Ecto neural progenitor cell (in vitro differentiated cells): ENCODE results near the gene LTBP2.

Experiments used
- DNase-seq: peaks from one replicate; pipeline ENCODE4 v3.0.0-alpha.2; 2018; ENCODE audit warnings: low spot score

Gene LTBP2

GRCh38 chr14:74571901-74572725 is 39.9 kb downstream of the LTBP2 start:
- no peak for DNase-seq

DNA sequence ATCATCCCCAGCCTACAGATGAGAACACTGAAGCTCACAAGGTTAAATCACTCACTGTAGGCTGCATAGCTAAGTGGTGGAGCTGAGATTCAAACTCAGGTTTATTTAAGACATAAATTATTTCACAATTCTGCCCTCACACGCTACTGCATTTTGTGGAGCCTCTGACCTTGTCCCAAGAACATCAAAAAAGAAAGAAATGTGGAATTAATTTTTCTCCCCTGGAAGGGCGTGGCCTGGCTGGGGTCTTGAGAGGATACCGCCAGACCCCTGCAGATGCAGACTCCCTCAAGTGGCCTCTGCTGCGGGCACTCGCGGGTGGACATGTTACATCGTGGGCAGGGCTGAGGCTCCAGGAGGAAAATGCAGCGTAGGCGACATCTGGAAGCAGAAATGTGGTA is 40.6 kb downstream of the LTBP2 start:
- no peak for DNase-seq

- no peak for DNase-seq
These were observed 41.3 kb downstream of the LTBP2 start for GRCh38 chr14:74570696-74571095.

DNA sequence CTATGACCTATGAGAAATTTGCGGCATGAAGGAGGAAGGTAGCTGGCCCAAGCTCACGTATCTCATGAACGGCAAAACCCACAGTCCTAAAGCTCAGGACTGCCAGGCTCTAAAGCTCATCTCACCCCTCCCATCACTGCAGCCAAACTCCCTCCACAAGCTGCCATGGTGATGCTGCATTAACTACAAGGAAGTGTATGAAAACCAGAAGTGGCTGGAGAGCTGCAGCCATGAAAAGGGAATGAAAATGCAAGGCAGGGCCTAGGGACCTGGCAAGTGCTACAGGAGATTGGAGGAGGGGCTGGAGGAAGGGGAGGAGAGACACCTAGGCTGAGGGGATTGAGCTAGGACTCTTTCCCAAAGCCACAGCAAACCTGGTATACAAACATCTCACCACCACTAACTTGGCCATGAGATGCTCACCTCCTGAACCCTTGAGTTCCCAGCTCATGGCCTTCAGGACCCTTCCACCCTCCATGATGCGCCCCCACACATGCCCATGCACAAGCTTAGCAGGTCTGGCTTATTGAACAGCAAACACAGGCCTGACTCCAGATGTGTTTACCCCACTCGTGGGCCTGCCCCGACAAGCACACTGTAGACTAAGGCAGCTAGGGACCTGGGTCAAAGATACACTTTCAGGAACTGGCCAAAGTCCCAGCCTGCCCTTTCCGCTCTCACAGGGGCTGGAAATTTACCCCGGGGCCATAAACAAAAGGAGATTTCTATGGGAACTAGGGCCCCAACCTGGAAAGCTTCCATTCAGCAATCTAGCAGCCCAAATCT is 42.0 kb downstream of the LTBP2 start:
- DNase-seq, result no peak

- DNase-seq, result no peak
These were observed 42.6 kb downstream of the LTBP2 start for GRCh38 chr14:74569387-74569786.

GRCh38 chr14:74568911-74569310 is 43.1 kb downstream of the LTBP2 start:
- no peak for DNase-seq

DNA sequence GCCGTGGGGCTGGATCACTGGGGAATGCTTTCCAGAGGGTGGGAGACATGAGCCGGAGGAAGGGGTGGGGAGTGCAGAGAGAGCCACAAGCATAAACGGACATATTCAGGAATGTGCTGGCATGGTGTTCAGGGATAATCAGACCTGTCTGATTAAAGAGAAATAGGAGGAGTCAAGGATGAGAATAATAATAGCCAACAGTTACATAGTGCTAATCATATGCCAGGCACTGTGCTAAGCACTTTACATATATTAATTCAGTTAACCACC is 43.7 kb downstream of the LTBP2 start:
- no peak for DNase-seq

DNA sequence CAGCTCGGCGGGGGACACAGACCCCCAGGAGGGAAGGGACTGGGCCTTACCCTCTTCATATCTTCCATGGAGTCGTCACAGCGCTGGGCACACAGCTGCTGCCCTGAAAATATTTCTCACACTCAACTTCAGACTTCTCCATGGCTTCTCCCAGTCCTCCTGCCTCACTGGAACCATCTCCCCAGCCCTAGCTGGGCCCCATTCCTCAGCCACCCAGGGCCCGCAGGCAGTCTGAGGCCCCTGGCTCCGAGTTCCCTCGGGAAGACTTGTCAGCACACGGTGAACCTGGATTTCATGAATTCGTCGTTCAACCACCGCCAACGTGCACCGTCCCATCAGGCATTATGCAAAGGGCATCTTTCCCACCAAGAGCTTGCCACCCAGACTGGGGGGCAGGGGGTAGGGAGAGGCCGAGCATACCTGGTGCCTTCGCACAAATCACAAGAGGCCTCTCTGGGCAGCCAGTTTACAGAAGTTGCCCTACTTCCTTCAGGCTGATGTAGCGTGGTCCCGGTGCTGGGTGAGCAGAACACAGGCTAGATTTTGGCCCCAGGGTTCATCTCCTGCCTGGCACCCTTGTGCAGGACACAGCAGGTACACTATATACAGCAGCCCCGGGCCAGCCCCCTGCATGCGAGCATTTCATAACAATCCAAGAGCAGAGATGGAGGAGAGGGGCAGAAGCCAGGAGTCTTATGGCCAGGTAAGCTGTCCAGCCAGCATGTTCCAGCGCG is 44.2 kb downstream of the LTBP2 start:
- no peak for DNase-seq

DNA sequence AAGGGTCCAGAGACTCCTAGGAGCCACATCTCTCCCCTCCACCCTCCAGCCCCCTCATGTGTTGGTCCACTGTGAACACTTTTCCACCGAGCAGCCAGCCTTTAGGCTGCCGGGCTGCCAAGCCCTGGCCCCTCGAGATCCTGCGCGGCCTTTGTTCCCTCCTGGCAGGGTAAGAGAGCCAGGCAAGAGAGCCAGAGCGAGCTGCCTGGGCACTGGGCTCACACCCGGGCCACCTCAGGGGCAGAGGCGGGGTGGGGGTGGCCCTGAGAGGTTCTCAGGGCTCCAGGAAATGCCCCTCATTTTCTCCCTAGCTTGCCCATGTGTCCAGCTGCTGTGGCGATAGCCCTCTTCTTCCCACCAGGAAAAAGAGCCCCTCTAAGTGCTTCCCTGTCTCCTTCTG is 44.8 kb downstream of the LTBP2 start:
- DNase-seq, result no peak

- DNase-seq, result no peak
These were observed 45.6 kb downstream of the LTBP2 start for GRCh38 chr14:74566174-74567141.

DNA sequence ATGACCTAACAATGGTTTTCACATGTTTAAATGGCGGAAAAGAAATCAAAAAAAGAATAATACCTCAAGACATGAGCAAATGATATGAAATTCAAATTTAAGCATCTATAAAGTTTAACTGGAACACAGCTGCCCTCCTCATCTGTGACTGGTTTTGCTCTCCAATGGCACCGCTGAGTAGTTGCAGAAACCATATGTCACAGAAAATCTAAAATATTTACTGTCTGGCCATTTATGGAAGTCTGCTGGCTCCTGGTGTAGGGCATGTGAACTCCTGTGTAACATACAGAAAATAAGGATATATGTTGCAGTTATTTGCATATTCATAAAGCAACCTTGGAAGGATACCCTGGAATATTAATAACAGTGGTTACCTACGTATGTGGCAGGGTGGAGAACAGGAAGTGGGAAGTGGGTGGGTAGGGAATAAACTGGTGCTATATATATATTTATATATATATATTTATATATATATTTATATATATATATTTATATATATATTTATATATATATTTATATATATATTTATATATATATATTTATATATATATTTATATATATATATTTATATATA is 48.4 kb downstream of the LTBP2 start:
- no peak for DNase-seq

DNA sequence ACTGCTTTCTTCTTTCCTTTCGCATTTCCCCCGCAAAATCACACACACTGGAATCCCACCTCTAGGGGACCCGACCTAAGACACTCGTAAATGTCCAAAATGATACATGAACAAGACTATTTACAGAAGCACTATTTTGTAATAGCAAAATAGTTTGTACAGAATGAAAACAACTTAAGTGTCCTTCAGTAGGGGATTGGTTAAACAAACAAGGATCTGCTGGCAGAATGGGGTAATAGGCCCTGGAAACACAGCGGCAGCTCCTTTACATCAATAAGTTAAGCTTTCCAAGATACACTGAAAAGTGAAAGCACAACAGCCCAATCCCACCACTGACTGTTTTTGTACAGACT is 48.8 kb downstream of the LTBP2 start:
- no peak for DNase-seq

GRCh38 chr14:74562515-74563232 is 49.4 kb downstream of the LTBP2 start:
- no peak for DNase-seq

GRCh38 chr14:74558655-74559054 is 53.4 kb downstream of the LTBP2 start:
- no peak for DNase-seq

DNA sequence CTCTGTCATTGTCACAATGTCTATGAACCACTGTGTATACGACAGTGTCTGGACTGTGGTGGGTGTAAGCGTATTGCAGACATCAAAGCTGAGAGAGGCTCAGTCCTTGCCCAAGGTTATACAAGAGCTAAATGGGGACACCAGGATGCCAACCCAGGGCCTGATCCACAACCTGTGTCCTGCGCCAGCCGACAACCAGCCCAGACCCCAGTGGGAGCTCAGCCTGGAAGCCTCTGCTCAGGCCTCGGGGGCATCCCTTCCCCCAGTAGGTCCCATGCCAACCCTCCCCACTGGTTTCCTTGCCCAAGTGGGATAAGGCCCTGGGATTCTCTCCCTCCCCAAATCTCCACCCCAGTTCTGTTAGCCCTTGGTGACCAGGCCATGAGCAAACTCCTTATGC is 54.3 kb downstream of the LTBP2 start:
- no peak for DNase-seq

DNA sequence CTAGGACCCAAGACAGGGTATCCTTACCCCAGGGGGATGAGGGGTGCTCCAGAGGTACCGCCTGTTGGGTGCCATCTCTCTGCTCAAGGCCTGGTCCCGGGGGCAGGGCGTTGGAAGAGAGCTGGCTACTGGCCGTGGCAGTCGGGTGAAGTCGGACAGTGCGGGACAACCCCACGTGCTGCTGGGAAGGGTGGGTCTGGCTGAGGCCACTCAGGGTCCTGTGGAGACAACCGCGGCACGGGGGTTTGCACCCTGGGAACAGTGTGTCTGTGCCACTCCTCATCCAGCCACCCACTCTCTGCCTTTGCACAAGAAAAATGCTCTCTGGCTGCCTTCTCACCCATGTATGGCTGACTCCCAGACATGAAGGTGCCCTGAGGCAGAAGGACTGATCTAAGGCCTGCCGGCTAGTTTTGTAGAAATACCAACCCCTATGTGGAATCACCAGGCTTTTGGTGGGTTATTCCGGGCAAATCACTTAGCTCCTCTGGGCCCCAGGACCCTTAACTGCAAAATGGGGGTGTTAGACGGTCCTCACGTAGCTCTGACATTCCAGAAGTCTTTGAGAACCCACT is 56.5 kb downstream of the LTBP2 start:
- no peak for DNase-seq

GRCh38 chr14:74554742-74555362 is 57.2 kb downstream of the LTBP2 start:
- DNase-seq, result no peak

GRCh38 chr14:74552623-74553022 is 59.4 kb downstream of the LTBP2 start:
- no peak for DNase-seq

DNA sequence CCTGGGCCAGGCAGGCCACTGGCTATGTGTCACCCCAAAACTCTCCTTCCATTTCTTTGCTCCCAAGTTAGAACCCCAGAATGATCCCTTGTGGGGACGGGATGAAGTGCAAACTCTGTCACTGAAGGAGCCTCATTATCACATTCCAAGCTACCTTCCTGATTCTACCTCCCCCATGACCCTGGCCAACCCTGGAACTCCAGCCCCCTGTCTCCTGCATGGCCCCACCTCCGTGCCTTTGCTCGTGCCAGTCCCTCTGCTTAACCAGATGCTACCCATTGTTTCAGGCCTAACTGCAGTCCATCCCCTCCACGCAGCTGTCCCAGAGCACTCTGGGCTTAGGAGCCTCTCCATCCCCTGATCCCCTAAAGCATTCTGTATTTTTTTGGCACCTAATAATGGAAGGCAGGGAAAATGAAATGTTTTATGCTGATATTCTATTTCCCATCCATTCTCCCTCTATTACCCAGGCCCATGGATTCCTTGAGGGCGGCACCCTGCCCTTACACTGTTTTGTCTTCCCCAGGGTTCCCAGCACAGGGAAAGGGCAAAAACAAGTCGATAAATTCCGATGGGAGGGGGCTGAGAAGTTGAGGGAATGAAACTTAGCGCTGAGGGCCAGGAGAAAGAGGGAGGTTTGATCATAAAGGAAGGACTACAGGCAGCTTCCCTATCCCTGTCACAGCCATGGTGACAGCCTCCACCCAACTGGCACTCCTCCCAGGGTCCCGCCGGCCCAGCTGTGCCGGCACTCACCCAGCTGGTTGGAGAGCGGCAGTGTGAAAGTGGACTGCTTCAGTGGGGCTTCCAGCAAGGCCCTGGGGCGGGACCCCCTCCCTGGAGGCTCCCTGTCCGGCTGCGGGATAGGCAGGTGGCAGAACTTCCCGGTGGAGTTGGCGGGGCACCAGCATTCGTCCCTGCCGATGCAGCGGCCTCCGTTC is 60.3 kb downstream of the LTBP2 start:
- DNase-seq, result no peak
